ENCODE measurements around the gene IMPG1. TPM values are rescaled to one million over a fixed set of nuclear protein-coding genes. Genes with fewer than 3 reads are reported as not detected.

The IMPG1 gene
- total RNA-seq, 1 donor from 2014 or later = not detected

DNA sequence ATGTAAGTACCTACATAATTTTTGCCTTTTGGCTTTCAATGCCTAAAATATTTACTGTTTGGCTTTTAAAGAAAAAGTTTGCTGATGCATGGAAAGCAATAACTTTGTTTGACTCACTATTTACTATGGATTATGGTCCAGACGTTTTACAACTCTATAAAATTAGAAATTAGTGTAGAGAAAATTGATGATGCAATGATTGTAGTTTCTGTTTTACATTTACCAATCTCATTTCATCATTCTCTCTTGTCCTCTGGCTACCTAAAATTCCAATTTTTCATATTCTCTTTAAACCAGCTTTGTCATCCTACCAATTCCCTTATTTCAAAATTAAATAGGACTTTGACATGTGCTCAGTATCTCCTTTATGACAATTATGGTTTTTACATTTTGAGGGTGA is 131.0 kb downstream of the IMPG1 start:
- Mint-ChIP-seq H3K27ac (ENCODE audit: unreplicated experiment) (no peak overlapping the region), H3K36me3 (ENCODE audit: low read depth) (peaks cover 2% of the 10 kb centered on the region), H3K9me3 (ENCODE audit: low read depth) (no peaks in the 10 kb centered on the region), H3K4me1 (ENCODE audit: low read depth) (no peaks in the 10 kb centered on the region), H3K27me3 (ENCODE audit: low read depth) (peaks cover 50% of the 10 kb centered on the region), H3K4me3 (ENCODE audit: unreplicated experiment) (no peak overlapping the region)
- no peak for TF ChIP-seq CTCF (IDR thresholded peaks at IDR 0.05)
- DNase-seq (ENCODE audit: low spot score) = no peak

GRCh38 chr6:75940564-75940963 is 131.9 kb downstream of the IMPG1 start:
- Mint-ChIP-seq H3K4me3 (ENCODE audit: unreplicated experiment) (no peak overlapping the region), H3K4me1 (ENCODE audit: low read depth) (no peaks in the 10 kb centered on the region), H3K9me3 (ENCODE audit: low read depth) (no peaks in the 10 kb centered on the region), H3K27me3 (ENCODE audit: low read depth) (peaks cover 44% of the 10 kb centered on the region), H3K36me3 (ENCODE audit: low read depth) (peaks cover 2% of the 10 kb centered on the region), H3K27ac (ENCODE audit: unreplicated experiment) (no peak overlapping the region)
- no peak for DNase-seq (ENCODE audit: low spot score)
- TF ChIP-seq CTCF (IDR thresholded peaks at IDR 0.05) = no peak

DNA sequence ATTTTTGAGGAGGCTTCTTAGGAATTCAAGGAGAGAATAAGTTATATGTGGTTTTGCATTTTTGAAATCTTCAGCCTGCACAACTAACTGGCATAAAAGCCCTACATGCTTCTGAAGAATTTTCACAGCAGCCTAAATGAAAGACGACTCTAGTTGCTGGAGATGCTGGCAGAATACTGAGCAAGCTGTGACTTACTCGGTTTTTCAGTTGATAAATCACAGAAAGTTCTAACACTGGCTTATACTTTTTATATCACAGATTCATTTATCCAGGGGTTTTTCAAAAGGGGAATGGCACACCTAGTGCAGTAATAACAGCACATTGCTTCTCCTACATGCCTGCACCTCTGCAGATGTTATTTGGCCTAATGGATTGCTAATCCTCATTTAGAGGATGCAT is 134.6 kb downstream of the IMPG1 start:
- no peak overlapping the region for H3K27ac Mint-ChIP-seq (ENCODE audit: unreplicated experiment)
- no peaks in the 10 kb centered on the region for H3K9me3 Mint-ChIP-seq (ENCODE audit: low read depth)
- H3K27me3 Mint-ChIP-seq (ENCODE audit: low read depth) = peaks cover 32% of the 10 kb centered on the region

DNA sequence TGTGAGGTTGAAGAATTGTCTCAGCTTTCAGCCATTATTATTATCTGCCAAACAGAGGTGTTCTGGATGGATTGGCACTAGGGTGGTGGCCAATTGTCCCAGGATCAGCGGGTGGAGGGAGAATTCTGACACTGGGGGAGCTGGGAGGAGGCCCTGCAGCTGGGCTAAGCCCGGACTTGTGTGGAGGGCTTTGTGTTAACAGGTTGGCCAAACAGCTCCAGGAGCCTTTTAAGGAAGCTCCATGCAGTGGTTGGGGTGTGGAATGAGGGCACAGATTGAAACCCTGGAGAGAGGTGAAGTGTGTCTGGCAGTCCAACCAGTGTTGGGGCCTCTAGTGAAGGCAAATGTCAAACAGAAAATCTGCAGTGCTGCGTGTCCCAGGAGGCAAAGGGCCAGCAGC is 135.8 kb downstream of the IMPG1 start:
- Mint-ChIP-seq H3K4me1 (ENCODE audit: low read depth) (peaks cover 10% of the 10 kb centered on the region), H3K27ac (ENCODE audit: unreplicated experiment) (no peak overlapping the region), H3K4me3 (ENCODE audit: unreplicated experiment) (no peak overlapping the region), H3K27me3 (ENCODE audit: low read depth) (peaks cover 21% of the 10 kb centered on the region), H3K9me3 (ENCODE audit: low read depth) (no peaks in the 10 kb centered on the region), H3K36me3 (ENCODE audit: low read depth) (peaks cover 2% of the 10 kb centered on the region)
- no peak for DNase-seq (ENCODE audit: low spot score)
- TF ChIP-seq CTCF (IDR thresholded peaks at IDR 0.05) = no peak

More for the DNA sequence above, 134.6 kb downstream of the IMPG1 start:
- no peak for DNase-seq (ENCODE audit: low spot score)
- Mint-ChIP-seq H3K4me1 (ENCODE audit: low read depth) (peaks cover 8% of the 10 kb centered on the region), H3K36me3 (ENCODE audit: low read depth) (peaks cover 2% of the 10 kb centered on the region), H3K4me3 (ENCODE audit: unreplicated experiment) (no peak overlapping the region)
- no peak for TF ChIP-seq CTCF (IDR thresholded peaks at IDR 0.05)

- no peaks in the 10 kb centered on the region for H3K9me3 Mint-ChIP-seq (ENCODE audit: low read depth)
- no peak for DNase-seq (ENCODE audit: low spot score)
- H3K36me3 Mint-ChIP-seq (ENCODE audit: low read depth) = peaks cover 2% of the 10 kb centered on the region
- no peak overlapping the region for H3K27ac Mint-ChIP-seq (ENCODE audit: unreplicated experiment)
- peaks cover 15% of the 10 kb centered on the region for H3K27me3 Mint-ChIP-seq (ENCODE audit: low read depth)
- peaks cover 20% of the 10 kb centered on the region for H3K4me1 Mint-ChIP-seq (ENCODE audit: low read depth)
- no peak for TF ChIP-seq CTCF (IDR thresholded peaks at IDR 0.05)
- peak overlapping the region; percentile 81 for H3K4me3 Mint-ChIP-seq (ENCODE audit: unreplicated experiment)
These were observed 137.0 kb downstream of the IMPG1 start for GRCh38 chr6:75935473-75935793.
